Thoracic aorta (tissue), 2 donors: ENCODE data around the gene AUNIP. TPM values are rescaled to one million over a fixed set of nuclear protein-coding genes. Genes with fewer than 3 reads are reported as not detected.

Experiments
- ATAC-seq: fragments of 150-250 bp; one replicate; pipeline ENCODE4 v1.8.0; 2017; ENCODE audit warnings: low read depth; ENCODE audit not compliant: insufficient number of reproducible peaks, low FRiP score
- DNase-seq: peaks from one replicate; pipeline ENCODE4 v3.0.0-alpha.2; 2020; ENCODE audit warnings: low spot score
- H3K27ac ChIP-seq, 2 donors: fragments of 200-600 bp; sonication (generic); 1 replicate in 1 of 2; 2 replicates in 1 of 2; pipeline ENCODE4 v1.5.1; 2016; ENCODE audit warnings: mild to moderate bottlenecking in 2 of 2, moderate library complexity in 2 of 2
- H3K27me3 ChIP-seq: fragments of 200-600 bp; sonication (generic); replicated peaks from 2 replicates; pipeline ENCODE4 v1.6.0; 2016; ENCODE audit warnings: mild to moderate bottlenecking; ENCODE audit not compliant: insufficient read depth
- H3K36me3 ChIP-seq: fragments of 200-600 bp; sonication (generic); one replicate; pipeline ENCODE4 v1.5.1; 2016
- H3K4me1 ChIP-seq, 2 donors: fragments of 200-600 bp; sonication (generic); 1 replicate in 1 of 2; 2 replicates in 1 of 2; pipeline versions ENCODE4 v1.5.1 to v1.6.0; 2016; ENCODE audit warnings: low read depth in 2 of 2, mild to moderate bottlenecking in 1 of 2; ENCODE audit not compliant: control insufficient read depth in 1 of 2
- H3K4me3 ChIP-seq: fragments of 200-600 bp; sonication (generic); 2 replicates; pipeline ENCODE4 v1.5.1; 2016; ENCODE audit warnings: mild to moderate bottlenecking
- H3K9me3 ChIP-seq: fragments of 200-600 bp; sonication (generic); 2 replicates; pipeline ENCODE4 v1.5.1; 2016
- total RNA-seq, 2 donors: library from RNA; depleted of rRNA; stranded (reverse); fragments of >200 nt; gene quantifications; one replicate each; pipeline versions ENCODE4 v1.1.0 to v1.2.3, GENCODE V29; 2016
- TF ChIP-seq, protein P1 (sequence below): fragments of 200-600 bp; sonication (generic); IDR thresholded peaks from one replicate; pipeline ENCODE4 v1.5.1; 2019; ENCODE audit warnings: antibody characterized with exemption

Gene AUNIP
- total RNA-seq, 2 donors from 2014 or later, result not detected

- ATAC-seq (no peak), DNase-seq (no peak)
- Histone ChIP-seq H3K27ac (peak overlapping the region; percentile 31 to 67), H3K4me1 (peaks cover 14 to 29% of the 10 kb centered on the region in 2 donors), H3K27me3 (no peaks in the 10 kb centered on the region), H3K36me3 (peaks cover 6% of the 10 kb centered on the region), H3K9me3 (no peaks in the 10 kb centered on the region), H3K4me3 (no peak overlapping the region)
- TF ChIP-seq, protein P1, sequence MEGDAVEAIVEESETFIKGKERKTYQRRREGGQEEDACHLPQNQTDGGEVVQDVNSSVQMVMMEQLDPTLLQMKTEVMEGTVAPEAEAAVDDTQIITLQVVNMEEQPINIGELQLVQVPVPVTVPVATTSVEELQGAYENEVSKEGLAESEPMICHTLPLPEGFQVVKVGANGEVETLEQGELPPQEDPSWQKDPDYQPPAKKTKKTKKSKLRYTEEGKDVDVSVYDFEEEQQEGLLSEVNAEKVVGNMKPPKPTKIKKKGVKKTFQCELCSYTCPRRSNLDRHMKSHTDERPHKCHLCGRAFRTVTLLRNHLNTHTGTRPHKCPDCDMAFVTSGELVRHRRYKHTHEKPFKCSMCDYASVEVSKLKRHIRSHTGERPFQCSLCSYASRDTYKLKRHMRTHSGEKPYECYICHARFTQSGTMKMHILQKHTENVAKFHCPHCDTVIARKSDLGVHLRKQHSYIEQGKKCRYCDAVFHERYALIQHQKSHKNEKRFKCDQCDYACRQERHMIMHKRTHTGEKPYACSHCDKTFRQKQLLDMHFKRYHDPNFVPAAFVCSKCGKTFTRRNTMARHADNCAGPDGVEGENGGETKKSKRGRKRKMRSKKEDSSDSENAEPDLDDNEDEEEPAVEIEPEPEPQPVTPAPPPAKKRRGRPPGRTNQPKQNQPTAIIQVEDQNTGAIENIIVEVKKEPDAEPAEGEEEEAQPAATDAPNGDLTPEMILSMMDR, result no peak
Observed at GRCh38 chr1:25786887-25787759, 72.1 kb downstream of the AUNIP start.

- DNase-seq (no peak), ATAC-seq (no peak)
- no peak overlapping the region for H3K27ac ChIP-seq
- H3K9me3 ChIP-seq, result no peaks in the 10 kb centered on the region
- H3K4me3 ChIP-seq, result no peak overlapping the region
- TF ChIP-seq, protein P1, result no peak
- peaks cover 14 to 29% of the 10 kb centered on the region in 2 donors for H3K4me1 ChIP-seq
- no peaks in the 10 kb centered on the region for H3K27me3 ChIP-seq
- H3K36me3 ChIP-seq, result peaks cover 6% of the 10 kb centered on the region
Observed at GRCh38 chr1:25785333-25786067, 73.8 kb downstream of the AUNIP start.

GRCh38 chr1:25784575-25785051, 74.6 kb downstream of the AUNIP start:
- ATAC-seq, result no peak
- TF ChIP-seq, protein P1, result no peak
- H3K4me1 ChIP-seq, result peaks cover 14 to 29% of the 10 kb centered on the region in 2 donors
- H3K27me3 ChIP-seq, result no peaks in the 10 kb centered on the region
- DNase-seq, result no peak
- peaks cover 6% of the 10 kb centered on the region for H3K36me3 ChIP-seq
- no peak overlapping the region for H3K4me3 ChIP-seq
- no peaks in the 10 kb centered on the region for H3K9me3 ChIP-seq
- no peak overlapping the region for H3K27ac ChIP-seq

Other genes with a start within 250 kb of the AUNIP start
- gene MAN1C1, start 242.7 kb downstream of the AUNIP start, total RNA-seq, result 10 to 100 TPM; 21.0 to 26.0 TPM
- 10 to 100 TPM; 44.1 to 48.6 TPM for gene SELENON, start 59.3 kb downstream of the AUNIP start, total RNA-seq
- gene MTFR1L, start 39.5 kb downstream of the AUNIP start, total RNA-seq, result 10 to 100 TPM; 63.4 to 81.9 TPM
- gene PAQR7, start 16.3 kb upstream of the AUNIP start, total RNA-seq, result 1 to 10 TPM; 7.0 to 7.1 TPM
- 10 to 100 TPM; 10.9 to 14.4 TPM for gene STMN1, start 47.0 kb upstream of the AUNIP start, total RNA-seq
- 1 to 10 TPM; 3.6 to 6.9 TPM for gene PAFAH2, start 138.6 kb upstream of the AUNIP start, total RNA-seq
- gene EXTL1, start 162.3 kb upstream of the AUNIP start, total RNA-seq, result 1 to 10 TPM in 1 of 2 donors, not detected in 1; 1.6 TPM
- not detected for gene SLC30A2, start 186.7 kb upstream of the AUNIP start, total RNA-seq
- gene TRIM63, start 208.2 kb upstream of the AUNIP start, total RNA-seq, result not detected